Measurements from ENCODE around the gene TLL1.

GRCh38 chr4:166067915-166068314 is 194.9 kb downstream of the TLL1 start:
- TF ChIP-seq POLR2AphosphoS5 (IDR thresholded peaks at IDR 0.05; ENCODE audit: borderline replicate concordance, low read depth, low read length) (no peak), EZH2 (IDR thresholded peaks at IDR 0.05) (no peak)
